NOMO-1 treated with dmso at 0.1 percent for 144 hours (cell line): Measurements from ENCODE around the gene HSD17B8.
A peak's percentile ranks its signal among the peaks of the same experiment; 100 is the strongest.

ENCODE experiments used
- DNase-seq: peaks from one replicate; lab custom pipeline; 2025; ENCODE audit not compliant: unreplicated experiment; lab: John Stamatoyannopoulos, UW

Gene HSD17B8

DNA sequence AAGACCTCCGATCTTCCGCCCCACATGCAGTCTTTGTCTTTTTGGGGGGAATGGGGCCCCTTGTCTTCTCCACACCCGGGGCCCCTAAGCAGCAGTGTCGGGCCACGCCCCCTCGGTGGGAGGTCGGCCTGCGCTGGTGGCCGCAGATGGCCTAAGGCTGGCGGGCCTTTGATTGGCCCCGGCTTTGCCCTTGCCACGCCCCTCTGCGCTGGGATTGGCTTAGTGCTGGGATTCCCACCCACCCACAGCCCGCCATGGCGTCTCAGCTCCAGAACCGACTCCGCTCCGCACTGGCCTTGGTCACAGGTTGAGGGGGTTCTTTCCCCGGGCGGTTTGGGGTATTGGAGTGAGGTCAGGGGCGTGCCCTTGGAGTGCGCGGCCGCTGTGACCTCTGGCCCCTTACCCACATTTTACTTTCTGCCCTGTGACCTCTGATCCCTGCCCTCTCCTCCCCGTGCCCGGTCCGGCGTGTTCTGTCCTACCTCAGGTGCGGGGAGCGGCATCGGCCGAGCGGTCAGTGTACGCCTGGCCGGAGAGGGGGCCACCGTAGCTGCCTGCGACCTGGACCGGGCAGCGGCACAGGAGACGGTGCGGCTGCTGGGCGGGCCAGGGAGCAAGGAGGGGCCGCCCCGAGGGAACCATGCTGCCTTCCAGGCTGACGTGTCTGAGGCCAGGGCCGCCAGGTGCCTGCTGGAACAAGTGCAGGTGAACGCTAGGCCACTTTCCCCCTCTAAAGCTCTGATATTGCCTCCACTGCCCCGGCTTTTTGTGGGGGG, at the start of gene HSD17B8:
Gene HSD17B8, plus strand, starts transcription at position 241 of the 776 bp plus-strand sequence. Its CDS starts 14 bp downstream, at position 255.
- peak; percentile 88 for DNase-seq

DNA sequence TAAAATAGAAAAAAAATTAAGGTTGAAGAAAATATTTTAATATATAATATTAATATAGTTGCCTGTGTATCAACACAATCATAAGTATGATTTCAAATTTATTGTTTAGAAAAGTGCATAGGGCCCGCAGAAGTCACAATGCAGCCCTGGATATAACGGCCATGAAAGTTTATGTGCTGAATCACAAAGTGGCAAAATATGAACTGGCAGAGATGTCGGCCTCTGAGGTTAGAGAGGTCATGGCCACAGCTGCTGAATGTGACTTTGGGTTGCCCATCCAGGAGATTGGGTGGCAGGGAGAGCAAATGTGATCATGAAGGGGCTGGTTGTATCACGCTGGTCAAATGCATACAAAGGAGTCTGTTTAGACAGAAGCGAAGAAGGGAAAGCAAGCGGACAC, 47.9 kb upstream of the HSD17B8 start:
- no peak for DNase-seq

DNA sequence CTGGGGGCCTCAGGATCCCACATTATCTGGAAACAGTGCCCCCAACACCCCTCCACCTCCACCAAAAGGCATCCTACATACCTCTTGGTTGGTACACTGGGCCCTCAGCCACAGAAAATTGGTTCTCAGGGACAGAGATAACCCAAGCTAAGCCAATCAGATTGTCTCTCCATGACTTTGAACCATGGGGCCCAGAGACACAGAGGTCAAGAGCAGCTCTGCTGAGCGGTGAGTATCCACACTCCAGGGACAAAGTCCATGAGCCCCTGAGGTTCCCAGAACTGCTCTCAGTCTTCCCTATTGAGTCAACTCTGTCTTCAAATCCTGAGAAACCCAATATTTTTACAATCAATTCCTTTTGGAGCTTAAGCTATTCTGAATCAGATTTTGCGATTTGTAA, 47.5 kb upstream of the HSD17B8 start:
- no peak for DNase-seq

DNA sequence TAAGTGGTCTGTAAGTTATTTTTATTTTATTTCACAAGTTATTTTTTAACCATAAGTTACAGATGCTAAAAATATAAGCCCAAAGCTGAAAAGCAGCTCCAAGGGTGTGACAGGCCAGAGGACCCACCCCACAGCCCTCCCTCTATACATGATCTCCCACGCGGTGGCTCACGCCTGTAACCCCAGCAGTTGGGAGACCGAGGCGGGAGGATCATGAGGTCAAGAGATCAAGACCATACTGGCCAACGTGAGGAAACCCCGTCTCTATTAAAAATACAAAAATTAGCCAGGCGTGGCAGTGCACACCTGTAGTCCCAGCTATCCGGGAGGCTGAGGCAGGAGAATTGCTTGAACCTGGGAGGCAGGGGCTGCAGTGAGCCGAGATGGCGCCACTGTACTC, 44.4 kb upstream of the HSD17B8 start:
- no peak for DNase-seq

DNA sequence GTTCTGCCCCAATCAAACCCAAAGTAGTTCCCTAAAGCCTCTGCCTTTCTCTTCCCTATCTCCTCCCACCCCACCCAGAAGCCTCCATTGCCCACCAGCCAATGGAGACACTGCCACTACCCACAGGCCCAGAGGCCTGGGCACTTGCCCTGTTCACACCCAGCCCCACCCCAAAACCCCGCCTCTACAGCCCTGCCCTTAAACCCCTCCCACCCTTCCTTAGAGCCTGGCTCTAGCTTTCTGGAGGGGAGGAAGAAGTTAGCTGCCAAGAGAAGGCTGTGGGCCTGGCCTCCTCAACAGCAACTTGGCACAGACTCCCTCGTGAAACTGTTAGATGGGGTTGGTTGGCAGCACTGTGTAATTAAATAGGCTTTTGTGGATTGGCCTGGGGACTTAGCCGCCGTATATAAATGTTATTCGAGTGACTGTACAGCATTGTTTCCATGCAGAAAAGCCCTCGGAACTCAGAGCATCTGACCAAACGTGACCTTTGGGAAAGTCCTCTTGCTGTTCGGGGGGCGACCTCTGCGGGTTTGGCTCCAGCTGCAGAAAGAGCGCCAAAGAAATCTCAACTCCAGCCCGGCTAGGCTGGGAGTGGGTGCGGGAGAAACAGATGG, 43.6 kb upstream of the HSD17B8 start:
- peak; percentile 60 for DNase-seq

DNA sequence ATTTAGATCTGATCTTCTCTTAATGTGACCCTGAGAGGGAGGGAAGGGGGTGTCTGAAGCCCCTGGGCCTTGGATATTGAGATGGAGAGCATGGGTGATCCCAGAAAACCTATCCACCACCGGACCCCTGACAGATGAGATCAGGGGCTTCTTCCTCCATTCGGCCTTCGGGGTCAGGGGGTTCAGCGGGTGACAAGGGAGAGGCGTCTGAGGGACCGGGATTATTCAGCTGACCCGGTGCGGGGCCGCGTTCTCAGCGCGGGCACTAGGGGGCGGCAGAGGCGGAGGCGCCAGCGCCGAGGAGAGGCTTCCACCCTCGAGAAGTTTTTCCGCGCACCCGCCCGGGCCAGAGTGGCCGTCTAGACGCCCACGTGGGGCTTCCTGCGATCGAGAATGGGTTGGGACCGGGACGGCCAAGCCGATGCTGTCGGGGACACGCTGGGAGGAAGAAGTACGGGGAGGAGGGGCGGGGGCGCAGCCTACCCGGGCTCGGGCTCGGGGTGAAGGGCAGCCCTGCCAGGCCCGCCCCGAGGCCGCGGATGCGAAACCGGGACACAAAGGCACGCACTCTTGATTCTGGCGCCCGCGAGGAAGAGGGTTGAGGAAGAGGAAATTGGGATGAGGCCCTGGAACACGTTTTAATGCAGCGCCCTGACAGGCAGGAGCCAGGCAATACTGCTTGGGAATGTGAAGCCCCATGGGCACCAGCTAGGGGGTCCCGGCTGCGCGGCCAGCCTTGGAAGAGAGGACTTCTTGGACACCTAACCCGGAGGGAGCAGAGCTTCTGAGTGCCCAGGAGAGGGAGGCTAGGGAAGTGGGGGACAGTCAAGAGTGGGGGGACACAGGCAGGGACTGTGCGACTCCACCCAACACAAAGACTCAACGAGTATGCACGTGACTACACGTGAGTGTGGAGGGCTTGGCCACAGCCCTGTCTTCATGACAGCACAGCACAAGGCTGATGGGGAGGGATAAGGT, 42.8 kb upstream of the HSD17B8 start:
- DNase-seq, result peak; percentile 59

DNA sequence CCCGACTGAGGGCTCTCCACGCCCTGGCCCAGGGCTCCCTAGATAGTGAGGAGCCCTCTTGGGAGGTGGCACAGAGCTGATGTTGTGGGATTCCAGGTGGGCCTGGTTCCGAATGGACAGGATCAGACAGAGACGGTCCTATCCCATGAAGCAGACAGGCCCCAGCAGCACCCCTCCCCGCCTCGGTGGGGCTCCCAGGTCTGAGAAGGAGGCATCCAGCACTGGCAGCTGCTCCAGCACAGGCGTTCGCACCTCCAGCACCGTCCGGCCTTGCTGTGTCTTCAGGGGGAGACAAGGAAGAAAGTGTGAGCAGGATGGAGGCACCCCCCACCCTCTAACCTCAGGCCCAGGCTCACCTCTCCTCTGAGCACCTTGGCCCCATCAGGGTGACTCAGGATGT, 40.9 kb upstream of the HSD17B8 start:
- DNase-seq, result no peak

DNA sequence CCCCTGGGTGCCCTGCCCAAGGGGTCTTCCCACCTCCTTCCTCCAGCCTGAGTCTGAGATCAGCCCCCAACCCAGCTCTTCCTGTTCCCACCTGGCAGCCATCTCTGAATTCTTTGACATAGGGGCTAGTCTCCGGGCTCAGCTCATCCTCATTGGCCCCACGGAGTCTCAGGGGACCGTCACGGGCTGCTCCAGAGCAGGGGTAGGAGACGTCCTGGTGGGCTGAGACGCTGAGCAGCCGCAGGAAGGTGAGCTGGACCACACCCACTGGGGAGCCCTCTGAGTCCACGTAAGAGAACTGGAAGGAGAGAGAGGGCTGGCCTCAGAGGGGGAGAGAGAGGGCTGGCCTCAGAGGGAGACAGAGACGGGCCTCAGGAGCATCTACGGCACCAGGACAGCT, 40.3 kb upstream of the HSD17B8 start:
- DNase-seq, result no peak

DNA sequence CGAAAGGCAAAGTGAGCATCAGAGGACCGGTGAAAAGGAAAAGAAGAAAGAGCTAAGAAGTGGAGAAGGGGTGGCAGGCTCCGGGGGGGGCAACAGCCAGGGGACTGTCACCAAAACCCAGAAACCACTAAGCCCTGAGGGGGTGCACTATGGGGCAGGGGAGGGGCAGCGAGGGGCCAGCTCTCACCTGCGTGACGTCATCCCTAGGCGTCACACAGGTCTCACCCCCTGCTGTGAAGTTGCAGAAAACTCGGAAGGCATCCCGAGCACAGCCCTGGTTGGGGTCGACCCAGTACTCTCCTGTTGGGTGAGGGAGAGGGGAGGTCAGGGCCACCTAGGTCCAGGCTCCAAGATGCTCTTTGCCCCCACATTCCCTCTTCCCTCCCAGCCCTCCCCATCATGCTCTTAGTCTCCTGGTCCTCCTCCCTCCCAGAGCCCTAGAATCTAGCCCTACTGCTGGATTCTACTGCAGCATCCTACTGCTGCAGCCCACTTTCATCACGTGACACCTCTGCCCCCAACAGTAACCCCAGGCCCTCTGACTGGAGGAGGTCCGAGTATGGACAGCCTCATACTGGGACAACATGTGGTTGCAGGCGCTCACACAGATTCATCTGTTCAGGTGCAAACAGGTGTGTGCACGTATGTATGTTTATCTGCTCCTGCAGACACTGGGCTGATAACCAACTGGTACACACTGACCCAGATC, 39.6 kb upstream of the HSD17B8 start:
- no peak for DNase-seq

DNA sequence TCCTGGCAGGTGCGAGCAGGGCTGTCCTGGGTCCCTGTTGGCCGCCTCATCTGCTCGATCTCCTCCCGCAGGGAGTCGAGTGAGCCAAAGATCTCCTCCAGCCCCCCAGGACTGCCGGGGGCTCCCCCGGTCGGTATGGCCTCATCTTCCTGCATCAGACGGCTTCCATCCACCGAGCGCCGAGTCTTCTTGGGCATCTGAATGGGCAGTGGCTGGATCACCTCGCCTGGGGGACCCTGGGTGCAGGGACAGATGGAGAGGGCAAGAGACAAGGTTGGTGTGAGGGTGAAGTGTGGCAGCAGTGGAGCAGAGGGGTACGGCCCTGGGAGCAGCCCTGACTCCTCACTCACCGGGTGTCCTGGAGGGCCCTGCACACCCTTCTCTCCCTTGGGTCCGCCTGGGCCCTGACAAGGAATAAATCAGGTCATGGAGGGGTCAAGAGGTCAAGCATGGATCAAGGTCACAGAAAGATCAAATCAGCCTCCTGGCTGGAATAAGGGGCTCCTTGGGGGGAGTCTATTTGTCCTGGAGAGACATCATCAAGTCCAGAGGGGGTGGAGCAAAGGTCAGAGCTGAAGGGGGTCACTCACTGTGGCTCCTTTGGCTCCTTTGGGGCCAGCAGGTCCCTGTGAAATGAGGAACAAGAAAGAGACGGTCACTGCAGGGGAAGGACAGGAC, 38.7 kb upstream of the HSD17B8 start:
- DNase-seq, result no peak

DNA sequence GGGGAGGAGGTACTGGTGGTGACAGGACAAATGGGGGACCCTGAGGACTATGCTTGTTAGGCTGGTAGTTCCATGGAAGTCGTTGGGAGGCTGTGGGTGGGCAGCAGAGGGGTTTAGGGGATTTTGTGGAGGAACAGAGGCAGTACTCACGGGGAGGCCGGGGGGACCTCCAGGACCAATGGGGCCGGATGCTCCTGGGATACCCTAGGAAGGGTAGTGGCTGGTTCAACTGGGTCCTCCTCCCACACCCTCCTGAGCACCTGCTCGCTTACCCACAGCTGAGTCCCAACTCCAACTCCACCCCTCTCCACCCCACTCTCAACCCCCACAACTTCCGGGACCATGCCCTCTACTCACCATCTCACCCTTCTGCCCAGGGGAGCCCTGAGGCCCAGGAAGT, 38.1 kb upstream of the HSD17B8 start:
- no peak for DNase-seq

DNA sequence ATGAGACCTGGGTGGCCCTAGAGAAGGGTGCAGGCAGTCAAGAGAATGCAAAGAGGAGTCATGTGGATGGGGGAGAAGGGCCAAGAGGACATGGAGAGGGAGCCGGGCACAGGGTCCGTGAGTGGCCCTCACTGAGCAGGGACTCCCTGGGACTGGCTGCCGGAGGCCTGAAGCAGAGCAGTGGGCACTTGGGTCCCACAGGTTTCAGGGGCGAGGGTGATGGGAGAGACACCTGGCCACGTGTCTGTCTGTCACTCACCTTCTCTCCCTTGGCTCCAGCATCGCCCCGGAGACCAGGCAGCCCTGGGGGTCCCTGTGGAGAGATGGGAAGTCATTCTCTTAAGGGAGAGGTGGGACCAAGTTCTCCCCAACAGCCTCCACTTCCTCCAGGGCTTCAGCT, 37.6 kb upstream of the HSD17B8 start:
- DNase-seq, result no peak

DNA sequence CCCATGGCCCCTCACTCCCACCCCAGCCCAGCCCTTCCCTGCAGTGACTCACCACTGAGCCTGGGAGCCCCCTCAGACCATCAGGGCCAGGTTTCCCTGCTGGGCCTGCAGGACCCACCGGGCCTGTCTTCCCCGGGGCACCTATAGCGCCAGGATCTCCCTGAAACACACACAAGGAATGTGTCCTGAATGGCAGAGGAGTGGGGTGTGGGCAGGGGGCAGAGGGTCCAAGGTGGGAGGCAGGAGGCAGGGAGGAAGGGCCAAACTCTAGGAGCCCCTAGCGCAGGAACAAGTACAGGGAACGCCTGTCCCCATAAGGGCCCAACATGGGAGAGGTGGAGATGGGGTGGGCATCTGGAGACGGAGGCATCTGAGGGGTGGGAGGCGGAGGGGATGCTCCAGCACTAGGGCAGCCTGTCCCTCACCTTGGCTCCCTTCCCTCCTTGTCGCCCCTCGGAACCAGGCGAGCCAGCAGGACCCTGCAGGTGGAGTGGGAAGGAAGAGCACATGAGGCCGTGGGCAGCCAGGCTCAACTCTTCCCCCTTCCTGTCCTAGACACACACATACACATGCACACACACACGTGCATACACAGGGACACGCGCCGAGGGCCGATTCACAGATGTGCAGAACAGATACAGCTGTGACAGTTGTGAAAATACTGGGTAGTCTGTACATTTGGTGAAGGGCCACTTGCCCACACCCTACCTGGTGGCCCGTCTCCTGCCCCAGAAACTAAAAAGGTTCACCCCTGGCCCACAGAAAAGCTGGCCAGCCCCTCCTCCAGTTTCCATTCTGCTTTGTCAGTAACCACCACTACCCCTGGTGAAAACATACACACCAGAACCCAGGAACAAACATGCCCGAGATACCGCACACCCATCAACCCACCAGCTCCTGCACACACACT, 36.8 kb upstream of the HSD17B8 start:
- no peak for DNase-seq

DNA sequence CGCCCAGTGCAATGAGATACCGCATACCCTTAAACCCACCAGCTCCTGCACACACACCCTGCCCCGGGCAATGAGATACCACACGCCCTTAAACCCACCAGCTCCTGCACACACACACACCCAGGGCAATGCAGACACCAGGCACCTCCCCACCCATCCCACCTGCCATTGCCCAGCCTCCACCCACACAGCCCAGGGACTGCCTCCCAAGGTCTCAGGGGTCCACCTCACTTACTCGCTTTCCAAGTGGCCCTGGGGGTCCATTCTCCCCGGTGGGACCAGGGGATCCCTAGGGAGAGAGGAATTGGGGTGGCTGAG, 36.2 kb upstream of the HSD17B8 start:
- no peak for DNase-seq

DNA sequence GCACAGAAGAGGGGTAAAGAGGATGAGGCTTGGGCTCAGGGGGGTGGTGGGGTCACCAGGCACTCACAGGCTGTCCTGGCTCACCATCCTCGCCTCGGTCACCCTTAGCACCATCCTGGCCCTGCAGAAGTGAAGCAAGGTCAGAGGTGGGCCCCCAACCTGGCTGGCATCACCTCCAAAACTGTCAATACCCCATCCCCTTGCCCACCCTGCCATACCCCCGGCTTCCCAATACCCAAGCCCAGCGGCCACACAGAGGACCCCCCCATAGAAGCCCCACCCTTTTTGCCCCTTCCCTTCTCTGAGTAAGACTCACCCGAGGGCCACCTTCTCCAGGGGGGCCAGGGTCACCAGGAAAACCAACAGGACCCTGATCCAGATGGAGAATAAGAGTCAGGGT, 35.8 kb upstream of the HSD17B8 start:
- no peak for DNase-seq

DNA sequence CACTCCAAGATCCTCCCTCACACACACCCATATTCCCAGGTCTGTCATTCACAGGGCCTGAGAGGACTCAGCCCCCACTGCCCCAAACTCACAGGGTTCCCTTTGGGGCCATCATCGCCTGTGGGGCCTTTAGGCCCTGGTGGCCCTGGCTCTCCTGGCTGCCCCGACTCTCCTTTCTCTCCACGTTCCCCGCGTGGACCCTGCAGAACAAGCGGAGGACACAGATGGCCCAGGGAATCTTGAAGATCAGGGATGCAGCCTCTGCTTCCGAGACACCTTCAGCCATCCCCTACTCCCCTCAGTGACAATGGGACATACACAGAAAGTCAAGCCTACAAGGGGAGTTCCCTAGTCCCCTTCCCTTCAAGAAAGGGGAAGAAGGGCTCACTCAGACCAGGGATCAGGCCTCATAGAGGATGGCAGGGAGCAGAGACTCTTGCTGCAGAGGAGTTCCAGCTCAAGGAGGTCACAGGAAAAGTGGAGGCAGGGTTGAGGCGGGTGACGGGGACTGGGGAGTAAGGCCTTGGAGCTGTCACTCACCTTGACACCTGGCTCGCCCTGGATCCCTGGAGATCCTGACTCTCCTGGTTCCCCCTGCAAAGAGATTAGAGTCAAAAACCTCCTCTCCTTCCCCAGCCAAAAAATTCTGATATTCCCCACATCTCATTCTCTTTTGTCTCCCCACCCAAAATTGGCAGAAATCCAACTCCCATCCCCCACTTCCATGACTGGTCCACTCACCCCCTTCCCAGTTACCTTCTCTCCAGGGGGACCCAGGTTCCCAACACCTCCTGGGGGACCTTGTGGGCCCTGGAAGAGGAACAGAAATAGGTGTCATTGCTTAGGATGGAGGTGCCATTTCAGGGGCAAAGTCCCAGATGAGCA, 34.9 kb upstream of the HSD17B8 start:
- no peak for DNase-seq

DNA sequence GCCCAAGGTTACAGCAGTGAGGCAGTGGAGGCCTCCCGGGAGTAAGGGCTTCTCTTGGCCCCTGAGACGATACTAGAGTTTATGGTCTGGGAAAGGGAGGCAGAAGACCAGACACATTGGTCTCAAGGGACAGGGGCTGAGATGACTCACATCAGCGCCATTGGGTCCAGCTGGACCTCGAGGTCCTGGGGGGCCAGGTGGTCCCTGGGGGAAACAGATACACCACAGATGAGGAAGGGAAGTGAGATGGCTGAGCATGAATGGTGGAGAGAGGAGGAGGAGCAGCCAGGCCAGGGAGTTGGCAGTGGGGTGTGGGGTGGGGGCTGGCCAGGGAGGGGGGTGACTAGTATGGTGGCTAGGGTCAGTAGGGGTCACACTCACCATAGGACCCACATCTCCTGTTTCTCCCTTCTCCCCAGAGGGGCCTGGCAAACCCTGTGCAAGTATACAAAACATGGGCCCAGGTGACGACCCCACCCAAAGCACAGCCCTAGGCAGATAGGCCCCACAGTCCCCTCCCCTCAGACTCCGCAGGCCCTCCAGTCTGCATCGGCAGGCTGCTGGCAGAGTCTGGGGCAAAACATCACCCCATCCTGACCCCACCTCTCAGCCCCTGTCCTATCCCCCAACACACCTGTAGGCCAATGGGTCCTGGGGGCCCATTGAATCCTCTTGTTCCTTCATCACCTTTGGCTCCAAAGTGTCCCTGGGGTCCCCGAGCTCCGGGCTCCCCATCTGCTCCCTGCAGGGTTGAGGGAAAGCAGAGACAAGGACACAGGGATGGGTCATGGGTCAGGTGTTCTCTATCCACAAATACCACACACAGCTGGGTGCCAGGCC, 34.1 kb upstream of the HSD17B8 start:
- no peak for DNase-seq
